GM12878 (cell line): Measurements from ENCODE around the gene C1QTNF3. TPM values are rescaled to one million over a fixed set of nuclear protein-coding genes. Genes with fewer than 3 reads are reported as not detected.

Experiments
- ATAC-seq: fragments of 200-7000 bp; cut with Tn5 transposase; 3 replicates; pipeline ENCODE4 v1.9.1; 2020; ENCODE audit warnings: mild to moderate bottlenecking, moderate library complexity
- Bru-seq: library from RNA; stranded (reverse); fragments of 400-500 nt; gene quantifications from one replicate; lab custom pipeline; 2021; lab: Mats Ljungman, UMichigan
- BruChase-seq, 2 experiments: library from RNA; stranded (reverse); fragments of 400-500 nt; gene quantifications; one replicate each; lab custom pipeline; 2021; lab: Mats Ljungman, UMichigan
- BruUV-seq: library from RNA; stranded (reverse); fragments of 400-500 nt; replicated peaks from 2 replicates; lab custom pipeline; 2021; lab: Mats Ljungman, UMichigan
- CTCF ChIA-PET: fragments of 300-600 bp; sonication (Branson Sonifier 250); formaldehyde crosslinking; extraction: SDS; loops from one replicate; lab custom pipeline; 2021; ENCODE audit warnings: inconsistent platforms; lab: Yijun Ruan, JAX
- POLR2A ChIA-PET: fragments of 350-600 bp; formaldehyde crosslinking; extraction: SDS; loops from one replicate; lab custom pipeline; 2021; ENCODE audit warnings: inconsistent platforms; lab: Charles Lee
- RAD21 ChIA-PET: fragments of 300-600 bp; sonication (Branson Sonifier 250); formaldehyde crosslinking; loops from one replicate; lab custom pipeline; 2023; ENCODE audit warnings: antibody characterized with exemption; ENCODE audit not compliant: unreplicated experiment; lab: Charles Lee
- SMC1A ChIA-PET: fragments of 300-600 bp; sonication (Branson Sonifier 250); formaldehyde crosslinking; loops from one replicate; lab custom pipeline; 2023; ENCODE audit not compliant: unreplicated experiment, uncharacterized antibody; lab: Charles Lee
- DNase-seq: peaks from one replicate; pipeline ENCODE4 v3.0.0-alpha.2; 2011; ENCODE audit warnings: low read depth, low spot score
- FAIRE-seq: peaks from 3 replicates; lab custom pipeline; 2011; peaks lifted over from hg19 to GRCh38; lab: Jason Lieb, UNC
- H2AFZ ChIP-seq: 2 replicates; pipeline ENCODE4 v1.6.0; 2011; ENCODE audit warnings: low read depth, low read length, control low read depth; ENCODE audit not compliant: control insufficient read depth
- H3K27ac ChIP-seq: 2 replicates; pipeline ENCODE4 v1.5.1; 2011; ENCODE audit warnings: control low read depth; ENCODE audit not compliant: control insufficient read depth, insufficient read depth
- H3K27me3 ChIP-seq, 2 experiments: replicated peaks in 1 of 2; 2 replicates each; pipeline versions ENCODE4 v1.6.0 to v1.6.1; 2011; ENCODE audit warnings: low read length in 1 of 2; ENCODE audit not compliant: control insufficient read depth in 2 of 2, insufficient read depth in 2 of 2
- H3K36me3 ChIP-seq, 2 experiments: 2 replicates each; pipeline ENCODE4 v1.5.1; 2011; ENCODE audit warnings: low read length in 1 of 2; ENCODE audit not compliant: control insufficient read depth in 2 of 2, insufficient read depth in 2 of 2
- H3K4me1 ChIP-seq: 2 replicates; pipeline ENCODE4 v1.6.1; 2011; ENCODE audit warnings: mild to moderate bottlenecking, low read length, moderate library complexity, mixed read lengths; ENCODE audit not compliant: control insufficient read depth, insufficient read depth
- H3K4me2 ChIP-seq: 2 replicates; pipeline ENCODE4 v1.6.0; 2011; ENCODE audit warnings: control low read depth; ENCODE audit not compliant: control insufficient read depth, insufficient read depth
- H3K4me3 ChIP-seq: fragments of 200-600 bp; sonication (generic); 2 replicates; pipeline ENCODE4 v1.5.1; 2016
- H3K79me2 ChIP-seq: 2 replicates; pipeline ENCODE4 v1.6.0; 2011; ENCODE audit warnings: low read length; ENCODE audit not compliant: control insufficient read depth, insufficient read depth
- H3K9ac ChIP-seq: 2 replicates; pipeline ENCODE4 v1.8.0; 2011; ENCODE audit warnings: low read length, control low read depth, mixed read lengths; ENCODE audit not compliant: control insufficient read depth, insufficient read depth
- H3K9me3 ChIP-seq: replicated peaks from 3 replicates; pipeline ENCODE4 v1.5.1; 2011; ENCODE audit warnings: mild to moderate bottlenecking, low read length; ENCODE audit not compliant: control insufficient read depth, insufficient read depth
- H4K20me1 ChIP-seq: 2 replicates; pipeline ENCODE4 v1.6.0; 2011; ENCODE audit not compliant: control insufficient read depth, insufficient read depth
- ASH2L ChIP-seq: fragments of 300-600, 200-600 bp; sonication (generic); IDR thresholded peaks from 2 replicates; pipeline ENCODE4 v1.6.1; 2017; ENCODE audit warnings: low read depth, mild to moderate bottlenecking, borderline replicate concordance
- ATF2 ChIP-seq: IDR thresholded peaks from 2 replicates; pipeline ENCODE4 v1.6.1; 2012; ENCODE audit warnings: low read length, inconsistent platforms
- ELK1 ChIP-seq: IDR thresholded peaks from 2 replicates; pipeline ENCODE4 v1.6.1; 2012; ENCODE audit warnings: low read depth, low read length, improper control_type of control experiment
- ESRRA ChIP-seq: IDR thresholded peaks from 2 replicates; pipeline ENCODE4 v1.6.1; 2012; ENCODE audit warnings: mild to moderate bottlenecking, low read length, improper control_type of control experiment
- FOS ChIP-seq: IDR thresholded peaks from 3 replicates; pipeline ENCODE4 v1.6.1; 2011; ENCODE audit warnings: borderline replicate concordance; ENCODE audit not compliant: insufficient read length; ENCODE audit errors: extremely low read depth
- NFYB ChIP-seq: IDR thresholded peaks from 2 replicates; pipeline ENCODE4 v1.6.1; 2011; ENCODE audit warnings: low read depth, mild to moderate bottlenecking, low read length, improper control_type of control experiment, moderate library complexity; ENCODE audit not compliant: insufficient read depth
- RAD21 ChIP-seq: IDR thresholded peaks from 2 replicates; pipeline ENCODE4 v1.6.1; 2011; ENCODE audit warnings: mild to moderate bottlenecking, low read depth, low read length, moderate library complexity; ENCODE audit not compliant: insufficient read depth
- RBBP5 ChIP-seq: fragments of 200-600 bp; sonication (generic); conservative IDR thresholded peaks from 2 replicates; pipeline ENCODE4 v1.6.1; 2016
- SMAD1 ChIP-seq: fragments of 450-650 bp; IDR thresholded peaks from 2 replicates; pipeline ENCODE4 v1.6.1; 2018; ENCODE audit warnings: mild to moderate bottlenecking, low read depth; ENCODE audit not compliant: partially characterized antibody
- SREBF2 ChIP-seq: IDR thresholded peaks from 2 replicates; pipeline ENCODE4 v1.6.1; 2012; ENCODE audit warnings: mild to moderate bottlenecking, low read length
- ZZZ3 ChIP-seq: IDR thresholded peaks from 2 replicates; pipeline ENCODE4 v1.6.1; 2011; ENCODE audit warnings: low read depth; ENCODE audit not compliant: control insufficient read depth, insufficient read length
- WGBS: methylation state at CpG from one replicate; pipeline ENCODE4 v1.1.6; 2016; ENCODE audit warnings: low lambda C conversion rate; ENCODE audit not compliant: insufficient replicate concordance, insufficient coverage; ENCODE audit errors: missing lambda C conversion rate; 5-methylcytosine and 5-hydroxymethylcytosine counted together
- in situ Hi-C: fragments of 300-500 bp; cut with MboI; formaldehyde crosslinking; loops from 9 replicates; pipeline ENCODE4 v1.14.3; 2018; ENCODE audit warnings: mixed read lengths
- intact Hi-C: fragments of 100-400 bp; cut with micrococcal nuclease; formaldehyde crosslinking; loops from one replicate; pipeline ENCODE4 v1.14.2; 2022; ENCODE audit not compliant: unreplicated experiment
- long read RNA-seq, 2 experiments: library from polyadenylated mRNA; unstranded; transcript quantifications; one replicate each; pipeline ENCODE4 v2.0.0, GENCODE V29; 2019 to 2020
- polyA minus RNA-seq, 3 experiments: library from RNA; depleted of rRNA, polyadenylated mRNA; stranded (reverse); fragments of >200 nt; gene quantifications; 2 replicates each; pipeline ENCODE4 v1.2.3, GENCODE V29; 2011
- polyA plus RNA-seq, 11 experiments: library from polyadenylated mRNA; depleted of rRNA in 4 of 11; unstranded in 6 of 11; stranded (reverse) in 5 of 11; fragments of >200 nt; fragmentation: Nextera tagmentation in 4 of 11; fragmentation: Illumina TruSeq in 1 of 11; extraction: Ambion mirVana in 4 of 11; extraction: Trizol in 1 of 11; gene quantifications; 1 replicate in 1 of 11; 2 replicates in 10 of 11; pipeline versions ENCODE4 v1.2.1 to v1.2.3, GENCODE V29; 2011 to 2016; ENCODE audit warnings: inconsistent platforms in 2 of 11, missing spikeins in 2 of 11, low read depth in 1 of 11
- total RNA-seq, 4 experiments: library from RNA; depleted of rRNA in 3 of 4; stranded (reverse); fragments of >200 nt in 3 of 4; fragmentation: Illumina TruSeq in 1 of 4; extraction: Trizol in 1 of 4; gene quantifications; 2 replicates each; pipeline versions ENCODE4 v1.2.1 to v1.2.3, GENCODE V29; 2013 to 2021

Gene C1QTNF3, protein sequence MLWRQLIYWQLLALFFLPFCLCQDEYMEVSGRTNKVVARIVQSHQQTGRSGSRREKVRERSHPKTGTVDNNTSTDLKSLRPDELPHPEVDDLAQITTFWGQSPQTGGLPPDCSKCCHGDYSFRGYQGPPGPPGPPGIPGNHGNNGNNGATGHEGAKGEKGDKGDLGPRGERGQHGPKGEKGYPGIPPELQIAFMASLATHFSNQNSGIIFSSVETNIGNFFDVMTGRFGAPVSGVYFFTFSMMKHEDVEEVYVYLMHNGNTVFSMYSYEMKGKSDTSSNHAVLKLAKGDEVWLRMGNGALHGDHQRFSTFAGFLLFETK
- 36.0 and 38.6 TPM in 2 replicates for total RNA-seq (2013; cell fraction: nucleolus; rRNA removed)
- 1.5 and 1.6 TPM in 2 replicates for total RNA-seq (2014; rRNA removed)
- total RNA-seq (2014; rRNA removed; fragmentation: Illumina TruSeq; extraction: Trizol): 1.6 and 2.2 TPM in 2 replicates
- 1.1 TPM in 2 replicates for total RNA-seq (2021)
- 1.7 TPM for polyA plus RNA-seq (2011; ENCODE audit: low read depth)
- polyA plus RNA-seq (2011; rRNA removed): 6.3 and 10.2 TPM in 2 replicates
- polyA plus RNA-seq (2011; cell fraction: cytosol; rRNA removed): 1.5 and 1.6 TPM in 2 replicates
- 24.5 and 29.9 TPM in 2 replicates for polyA plus RNA-seq (2011; cell fraction: nucleus; rRNA removed)
- 2.0 and 2.3 TPM in 2 replicates for polyA plus RNA-seq (2012)
- 1.9 and 3.0 TPM in 2 replicates for polyA plus RNA-seq (2014; fragmentation: Illumina TruSeq; extraction: Trizol)
- polyA plus RNA-seq (2014; fragmentation: Nextera tagmentation; extraction: Ambion mirVana): under 1 TPM; 0.39 to 0.53 TPM
- polyA plus RNA-seq (2014; rRNA removed): 2.6 and 2.8 TPM in 2 replicates
- polyA plus RNA-seq (2016; fragmentation: Nextera tagmentation; extraction: Ambion mirVana): under 1 TPM; 0.42 to 0.43 TPM
- polyA minus RNA-seq (2011; rRNA and poly(A)+ RNA removed): 4.8 and 5.9 TPM in 2 replicates
- polyA minus RNA-seq (2011; cell fraction: cytosol; rRNA and poly(A)+ RNA removed): 1.9 TPM in 1 of 2 replicates, not detected in the other
- polyA minus RNA-seq (2011; cell fraction: nucleus; rRNA and poly(A)+ RNA removed): 5.7 and 11.0 TPM in 2 replicates
- Bru-seq, nascent RNA: percentile 61 among the genes with signal in this experiment
- BruChase-seq, experiment 1, labeled RNA remaining after a 6-hour chase: percentile 69 among the genes with signal in this experiment
- percentile 67 among the genes with signal in this experiment for BruChase-seq, experiment 2, labeled RNA remaining after a 2-hour chase
- long read RNA-seq, experiment 1, partial matches to known transcripts: 0 of 1 reads
- long read RNA-seq, experiment 1, other reads (novel, unspliced or antisense): 1 of 1 reads
- long read RNA-seq, experiment 2, partial matches to known transcripts: 0 of 2 reads
- long read RNA-seq, experiment 2, other reads (novel, unspliced or antisense): 2 of 2 reads

DNA sequence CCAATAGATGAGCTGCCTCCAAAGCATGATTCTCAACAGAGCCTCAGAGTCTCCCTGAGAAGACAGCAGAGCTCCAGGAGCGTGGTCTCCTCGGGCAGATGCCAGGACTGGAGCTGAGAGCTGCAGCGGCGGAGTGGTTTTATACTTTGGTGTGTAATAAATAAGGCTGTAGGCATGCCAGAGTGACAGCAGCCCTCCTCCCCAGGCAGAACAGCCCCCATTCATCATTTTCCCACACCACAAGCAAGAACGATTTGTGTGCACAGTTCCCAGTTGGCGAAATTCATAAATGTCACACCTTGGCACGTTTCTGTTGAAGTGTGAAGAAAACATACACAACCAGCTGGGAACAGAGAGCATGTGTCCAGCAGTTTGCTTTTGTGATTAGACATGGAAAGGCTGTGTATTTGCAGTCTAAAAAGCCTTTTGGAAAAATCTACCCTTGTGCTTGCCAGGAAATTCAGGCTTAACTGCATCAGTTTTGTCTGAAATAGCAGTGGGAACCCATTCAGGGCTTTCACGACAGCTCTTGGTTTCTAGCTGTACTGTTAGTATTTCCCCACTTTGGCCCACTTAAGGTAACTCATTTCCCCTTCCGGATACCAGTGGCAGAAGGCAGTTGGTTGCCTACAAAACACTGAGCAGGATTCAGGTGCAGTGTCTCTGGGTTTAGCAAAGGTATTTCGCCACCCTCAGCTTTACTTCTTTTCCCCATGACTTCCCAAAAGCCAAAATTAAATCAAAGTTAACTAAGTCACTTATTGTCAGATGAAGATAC is at the start of gene C1QTNF3:
Gene C1QTNF3 (minus strand): TSS at position 115 of the 778 bp plus-strand sequence. CDS start 88 bp downstream, at position 27.
- H3K4me2 ChIP-seq: no peak within 1 kb of the TSS
- TF ChIP-seq SMAD1: no peak
- no peak for TF ChIP-seq NFYB
- TF ChIP-seq ESRRA: no peak
- TF ChIP-seq ATF2: no peak
- TF ChIP-seq RAD21: no peak
- TF ChIP-seq FOS: no peak
- no peak for TF ChIP-seq ELK1
- no peak for TF ChIP-seq ZZZ3
- no peak for TF ChIP-seq ASH2L
- no peak for TF ChIP-seq SREBF2
- TF ChIP-seq RBBP5: no peak
- TF ChIP-seq, all 136 proteins: peak for 0
- ChIA-PET RAD21 (no interaction called here), POLR2A (interaction anchor here (1.2 kb wide), 1 partner anchor 12 kb away, joined by 4 read pairs; no protein-coding TSS in a partner anchor), CTCF (interaction anchor here (1.3 to 1.4 kb wide), 2 partner anchors 8 to 35 kb away, joined by 4 read pairs; no protein-coding TSS in a partner anchor), SMC1A (interaction anchor here (0.8 to 1.4 kb wide), 4 partner anchors 10 to 47 kb away, joined by 3 to 4 read pairs (median 3); no protein-coding TSS in a partner anchor)
- 64% methylated on average over 10 of the region's 10 CpGs for WGBS
- in situ Hi-C loops: no loop called here
- H3K9ac ChIP-seq: no peak within 1 kb of the TSS
- no TSS peak for BruUV-seq
- intact Hi-C loops: no loop called here
- no peak within 1 kb of the TSS for H2AFZ ChIP-seq
- no peaks in the 10 kb centered on the region for H3K9me3 ChIP-seq
- ATAC-seq (peak; percentile 25; the same call in 1 of the 3 replicates), DNase-seq (no peak), FAIRE-seq (no peak)
- H4K20me1 ChIP-seq: no peaks in the 10 kb centered on the region
- H3K27me3 ChIP-seq: no peaks in the 10 kb centered on the region
- no peaks in the 10 kb centered on the region for H3K36me3 ChIP-seq
- H3K4me1 ChIP-seq: peaks cover 2% of the 10 kb centered on the region; the same call in 1 of the 2 replicates
- H3K79me2 ChIP-seq: no peaks in the 10 kb centered on the region
- H3K27ac ChIP-seq: no peak within 1 kb of the TSS
- H3K4me3 ChIP-seq: no peak within 1 kb of the TSS
